Measurements from ENCODE around the gene NEDD8.
"Not testable (repeated sequence)": the region's sequence is repeated elsewhere in the genome, so short reads cannot be mapped to it uniquely, and the experiment has no call there.

DNA sequence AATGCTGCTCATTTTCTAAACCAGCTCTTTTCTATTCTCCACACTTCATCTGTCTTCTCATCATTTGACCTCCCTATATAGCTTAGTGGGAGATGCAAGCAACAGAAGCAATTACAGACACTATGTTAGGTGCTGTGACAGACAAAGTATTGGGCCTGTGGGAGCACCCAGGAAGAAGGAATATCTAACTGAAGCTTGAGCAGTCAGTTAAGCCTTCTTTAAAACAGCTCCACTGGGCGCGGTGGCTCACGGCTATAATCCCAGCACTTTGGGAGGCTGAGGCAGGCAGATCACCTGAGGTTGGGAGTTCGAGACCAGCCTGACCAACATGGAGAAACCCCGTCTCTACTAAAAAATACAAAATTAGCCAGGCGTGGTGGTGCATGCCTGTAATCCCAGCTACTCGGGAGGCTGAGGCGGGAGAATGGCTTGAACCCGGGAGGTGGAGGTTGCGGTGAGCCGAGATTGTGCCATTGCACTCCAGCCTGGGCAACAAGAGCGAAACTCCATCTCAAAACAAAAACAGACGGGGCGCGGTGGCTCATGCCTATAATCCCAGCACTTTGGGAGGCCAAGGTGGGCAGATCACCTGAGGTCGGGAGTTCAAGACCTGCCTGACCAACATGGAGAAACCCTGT is 28.8 kb downstream of the NEDD8 start:
- TF ChIP-seq, protein P1, sequence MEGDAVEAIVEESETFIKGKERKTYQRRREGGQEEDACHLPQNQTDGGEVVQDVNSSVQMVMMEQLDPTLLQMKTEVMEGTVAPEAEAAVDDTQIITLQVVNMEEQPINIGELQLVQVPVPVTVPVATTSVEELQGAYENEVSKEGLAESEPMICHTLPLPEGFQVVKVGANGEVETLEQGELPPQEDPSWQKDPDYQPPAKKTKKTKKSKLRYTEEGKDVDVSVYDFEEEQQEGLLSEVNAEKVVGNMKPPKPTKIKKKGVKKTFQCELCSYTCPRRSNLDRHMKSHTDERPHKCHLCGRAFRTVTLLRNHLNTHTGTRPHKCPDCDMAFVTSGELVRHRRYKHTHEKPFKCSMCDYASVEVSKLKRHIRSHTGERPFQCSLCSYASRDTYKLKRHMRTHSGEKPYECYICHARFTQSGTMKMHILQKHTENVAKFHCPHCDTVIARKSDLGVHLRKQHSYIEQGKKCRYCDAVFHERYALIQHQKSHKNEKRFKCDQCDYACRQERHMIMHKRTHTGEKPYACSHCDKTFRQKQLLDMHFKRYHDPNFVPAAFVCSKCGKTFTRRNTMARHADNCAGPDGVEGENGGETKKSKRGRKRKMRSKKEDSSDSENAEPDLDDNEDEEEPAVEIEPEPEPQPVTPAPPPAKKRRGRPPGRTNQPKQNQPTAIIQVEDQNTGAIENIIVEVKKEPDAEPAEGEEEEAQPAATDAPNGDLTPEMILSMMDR (IDR thresholded peaks at IDR 0.05): not testable (repeated sequence)
- TF ChIP-seq POLR2AphosphoS5 (IDR thresholded peaks at IDR 0.05); EP300 (IDR thresholded peaks at IDR 0.05; ENCODE audit: low read depth): not testable (repeated sequence)

Data from transverse colon (tissue), 4 donors.